ENCODE data around the gene ZC3H10. TPM values are rescaled to one million over a fixed set of nuclear protein-coding genes. Genes with fewer than 3 reads are reported as not detected.

ZC3H10 gene
- total and polyA plus RNA-seq, 2 of the 13 experiments (the other 11 are each of a cell fraction or from before 2014, with no cell fraction given), result 0.70 to 2.3 TPM

DNA sequence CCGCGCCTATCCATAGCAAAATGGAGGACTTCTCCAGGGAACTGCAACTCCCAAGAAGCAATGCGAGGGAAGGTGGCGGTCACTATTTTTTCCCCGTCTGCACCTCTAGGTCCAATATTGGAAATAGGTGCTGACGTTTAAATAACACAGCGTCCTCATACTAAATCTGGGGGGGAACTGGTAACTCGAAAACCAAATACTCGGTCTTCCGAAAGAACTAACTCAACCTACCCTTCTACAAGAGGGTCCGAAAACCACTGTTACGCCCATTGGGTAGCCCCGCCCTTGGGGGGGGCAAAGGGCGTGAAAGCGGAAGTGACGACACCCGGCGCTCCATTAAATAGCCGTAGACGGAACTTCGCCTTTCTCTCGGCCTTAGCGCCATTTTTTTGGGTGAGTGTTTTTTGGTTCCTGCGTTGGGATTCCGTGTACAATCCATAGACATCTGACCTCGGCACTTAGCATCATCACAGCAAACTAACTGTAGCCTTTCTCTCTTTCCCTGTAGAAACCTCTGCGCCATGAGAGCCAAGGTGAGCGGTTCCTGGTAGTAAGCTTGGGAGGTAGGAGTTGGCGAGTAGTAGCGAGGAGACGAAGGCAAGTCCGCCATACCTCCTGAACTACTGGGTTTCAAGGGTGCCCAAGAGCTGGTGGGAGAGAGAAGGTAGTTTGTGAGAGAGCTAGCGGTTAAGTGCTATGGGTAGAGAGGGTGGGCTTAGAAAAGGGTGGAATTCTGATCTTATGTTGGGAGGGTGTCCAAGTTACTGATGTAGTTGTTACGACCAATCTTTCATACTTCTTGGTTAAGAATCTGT is 1.6 kb upstream of the ZC3H10 start, which contains the start of gene RPL41 (continued):
- TF ChIP-seq, protein P1, sequence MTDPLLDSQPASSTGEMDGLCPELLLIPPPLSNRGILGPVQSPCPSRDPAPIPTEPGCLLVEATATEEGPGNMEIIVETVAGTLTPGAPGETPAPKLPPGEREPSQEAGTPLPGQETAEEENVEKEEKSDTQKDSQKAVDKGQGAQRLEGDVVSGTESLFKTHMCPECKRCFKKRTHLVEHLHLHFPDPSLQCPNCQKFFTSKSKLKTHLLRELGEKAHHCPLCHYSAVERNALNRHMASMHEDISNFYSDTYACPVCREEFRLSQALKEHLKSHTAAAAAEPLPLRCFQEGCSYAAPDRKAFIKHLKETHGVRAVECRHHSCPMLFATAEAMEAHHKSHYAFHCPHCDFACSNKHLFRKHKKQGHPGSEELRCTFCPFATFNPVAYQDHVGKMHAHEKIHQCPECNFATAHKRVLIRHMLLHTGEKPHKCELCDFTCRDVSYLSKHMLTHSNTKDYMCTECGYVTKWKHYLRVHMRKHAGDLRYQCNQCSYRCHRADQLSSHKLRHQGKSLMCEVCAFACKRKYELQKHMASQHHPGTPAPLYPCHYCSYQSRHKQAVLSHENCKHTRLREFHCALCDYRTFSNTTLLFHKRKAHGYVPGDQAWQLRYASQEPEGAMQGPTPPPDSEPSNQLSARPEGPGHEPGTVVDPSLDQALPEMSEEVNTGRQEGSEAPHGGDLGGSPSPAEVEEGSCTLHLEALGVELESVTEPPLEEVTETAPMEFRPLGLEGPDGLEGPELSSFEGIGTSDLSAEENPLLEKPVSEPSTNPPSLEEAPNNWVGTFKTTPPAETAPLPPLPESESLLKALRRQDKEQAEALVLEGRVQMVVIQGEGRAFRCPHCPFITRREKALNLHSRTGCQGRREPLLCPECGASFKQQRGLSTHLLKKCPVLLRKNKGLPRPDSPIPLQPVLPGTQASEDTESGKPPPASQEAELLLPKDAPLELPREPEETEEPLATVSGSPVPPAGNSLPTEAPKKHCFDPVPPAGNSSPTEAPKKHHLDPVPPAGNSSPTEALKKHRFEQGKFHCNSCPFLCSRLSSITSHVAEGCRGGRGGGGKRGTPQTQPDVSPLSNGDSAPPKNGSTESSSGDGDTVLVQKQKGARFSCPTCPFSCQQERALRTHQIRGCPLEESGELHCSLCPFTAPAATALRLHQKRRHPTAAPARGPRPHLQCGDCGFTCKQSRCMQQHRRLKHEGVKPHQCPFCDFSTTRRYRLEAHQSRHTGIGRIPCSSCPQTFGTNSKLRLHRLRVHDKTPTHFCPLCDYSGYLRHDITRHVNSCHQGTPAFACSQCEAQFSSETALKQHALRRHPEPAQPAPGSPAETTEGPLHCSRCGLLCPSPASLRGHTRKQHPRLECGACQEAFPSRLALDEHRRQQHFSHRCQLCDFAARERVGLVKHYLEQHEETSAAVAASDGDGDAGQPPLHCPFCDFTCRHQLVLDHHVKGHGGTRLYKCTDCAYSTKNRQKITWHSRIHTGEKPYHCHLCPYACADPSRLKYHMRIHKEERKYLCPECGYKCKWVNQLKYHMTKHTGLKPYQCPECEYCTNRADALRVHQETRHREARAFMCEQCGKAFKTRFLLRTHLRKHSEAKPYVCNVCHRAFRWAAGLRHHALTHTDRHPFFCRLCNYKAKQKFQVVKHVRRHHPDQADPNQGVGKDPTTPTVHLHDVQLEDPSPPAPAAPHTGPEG (CRISPR knock-in tag; IDR thresholded peaks at IDR 0.05), result no peak
- TF ChIP-seq GABPB1 (CRISPR knock-in tag; IDR thresholded peaks at IDR 0.05), result peak; percentile 94
- TF ChIP-seq, protein P2, sequence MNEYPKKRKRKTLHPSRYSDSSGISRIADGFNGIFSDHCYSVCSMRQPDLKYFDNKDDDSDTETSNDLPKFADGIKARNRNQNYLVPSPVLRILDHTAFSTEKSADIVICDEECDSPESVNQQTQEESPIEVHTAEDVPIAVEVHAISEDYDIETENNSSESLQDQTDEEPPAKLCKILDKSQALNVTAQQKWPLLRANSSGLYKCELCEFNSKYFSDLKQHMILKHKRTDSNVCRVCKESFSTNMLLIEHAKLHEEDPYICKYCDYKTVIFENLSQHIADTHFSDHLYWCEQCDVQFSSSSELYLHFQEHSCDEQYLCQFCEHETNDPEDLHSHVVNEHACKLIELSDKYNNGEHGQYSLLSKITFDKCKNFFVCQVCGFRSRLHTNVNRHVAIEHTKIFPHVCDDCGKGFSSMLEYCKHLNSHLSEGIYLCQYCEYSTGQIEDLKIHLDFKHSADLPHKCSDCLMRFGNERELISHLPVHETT (CRISPR knock-in tag; conservative IDR thresholded peaks at IDR 0.05), result 0 out of 2 replicates have a peak, but pooled peaks have one; percentile 59
- peak; percentile 68 for TF ChIP-seq XRCC5 (optimal IDR thresholded peaks at IDR 0.05; ENCODE audit: low read length)
- TF ChIP-seq, protein P3, sequence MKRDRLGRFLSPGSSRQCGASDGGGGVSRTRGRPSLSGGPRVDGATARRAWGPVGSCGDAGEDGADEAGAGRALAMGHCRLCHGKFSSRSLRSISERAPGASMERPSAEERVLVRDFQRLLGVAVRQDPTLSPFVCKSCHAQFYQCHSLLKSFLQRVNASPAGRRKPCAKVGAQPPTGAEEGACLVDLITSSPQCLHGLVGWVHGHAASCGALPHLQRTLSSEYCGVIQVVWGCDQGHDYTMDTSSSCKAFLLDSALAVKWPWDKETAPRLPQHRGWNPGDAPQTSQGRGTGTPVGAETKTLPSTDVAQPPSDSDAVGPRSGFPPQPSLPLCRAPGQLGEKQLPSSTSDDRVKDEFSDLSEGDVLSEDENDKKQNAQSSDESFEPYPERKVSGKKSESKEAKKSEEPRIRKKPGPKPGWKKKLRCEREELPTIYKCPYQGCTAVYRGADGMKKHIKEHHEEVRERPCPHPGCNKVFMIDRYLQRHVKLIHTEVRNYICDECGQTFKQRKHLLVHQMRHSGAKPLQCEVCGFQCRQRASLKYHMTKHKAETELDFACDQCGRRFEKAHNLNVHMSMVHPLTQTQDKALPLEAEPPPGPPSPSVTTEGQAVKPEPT (CRISPR knock-in tag; IDR thresholded peaks at IDR 0.05; ENCODE audit: low read depth), result peak; percentile 62; the same call in 1 of the 2 replicates
- no peak for TF ChIP-seq ZNF879 (CRISPR knock-in tag; IDR thresholded peaks at IDR 0.05)
- TF ChIP-seq ZBTB20 (CRISPR knock-in tag; IDR thresholded peaks at IDR 0.05; ENCODE audit: borderline replicate concordance, low read depth), result no peak
- peak; percentile 86; the same call in 1 of the 2 replicates for TF ChIP-seq KDM5A (IDR thresholded peaks at IDR 0.05; ENCODE audit: borderline replicate concordance, low read length)
- peak; percentile 49; the same call in 1 of the 2 replicates for TF ChIP-seq CEBPG (CRISPR knock-in tag; IDR thresholded peaks at IDR 0.05)
- TF ChIP-seq, protein P4, sequence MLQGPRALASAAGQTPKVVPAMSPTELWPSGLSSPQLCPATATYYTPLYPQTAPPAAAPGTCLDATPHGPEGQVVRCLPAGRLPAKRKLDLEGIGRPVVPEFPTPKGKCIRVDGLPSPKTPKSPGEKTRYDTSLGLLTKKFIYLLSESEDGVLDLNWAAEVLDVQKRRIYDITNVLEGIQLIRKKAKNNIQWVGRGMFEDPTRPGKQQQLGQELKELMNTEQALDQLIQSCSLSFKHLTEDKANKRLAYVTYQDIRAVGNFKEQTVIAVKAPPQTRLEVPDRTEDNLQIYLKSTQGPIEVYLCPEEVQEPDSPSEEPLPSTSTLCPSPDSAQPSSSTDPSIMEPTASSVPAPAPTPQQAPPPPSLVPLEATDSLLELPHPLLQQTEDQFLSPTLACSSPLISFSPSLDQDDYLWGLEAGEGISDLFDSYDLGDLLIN (CRISPR knock-in tag; IDR thresholded peaks at IDR 0.05; ENCODE audit: borderline replicate concordance), result 0 out of 2 replicates have a peak, but pooled peaks have one; percentile 29
- TF ChIP-seq ISL2 (CRISPR knock-in tag; IDR thresholded peaks at IDR 0.05), result peak; percentile 59
- peak; percentile 80; the same call in 1 of the 2 replicates for TF ChIP-seq ZNF605 (CRISPR knock-in tag; IDR thresholded peaks at IDR 0.05)
- 0 out of 2 replicates have a peak, but pooled peaks have one; percentile 67 for TF ChIP-seq NAIF1 (CRISPR knock-in tag; IDR thresholded peaks at IDR 0.05; ENCODE audit: borderline replicate concordance)
- TF ChIP-seq, protein P5, sequence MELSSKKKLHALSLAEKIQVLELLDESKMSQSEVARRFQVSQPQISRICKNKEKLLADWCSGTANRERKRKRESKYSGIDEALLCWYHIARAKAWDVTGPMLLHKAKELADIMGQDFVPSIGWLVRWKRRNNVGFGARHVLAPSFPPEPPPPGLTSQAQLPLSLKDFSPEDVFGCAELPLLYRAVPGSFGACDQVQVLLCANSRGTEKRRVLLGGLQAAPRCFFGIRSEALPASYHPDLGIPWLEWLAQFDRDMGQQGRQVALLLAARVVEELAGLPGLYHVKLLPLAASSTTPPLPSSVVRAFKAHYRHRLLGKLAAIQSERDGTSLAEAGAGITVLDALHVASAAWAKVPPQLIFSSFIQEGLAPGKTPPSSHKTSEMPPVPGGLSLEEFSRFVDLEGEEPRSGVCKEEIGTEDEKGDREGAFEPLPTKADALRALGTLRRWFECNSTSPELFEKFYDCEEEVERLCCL (CRISPR knock-in tag; IDR thresholded peaks at IDR 0.05; ENCODE audit: borderline replicate concordance), result no peak
- peak; percentile 75 for TF ChIP-seq ELF1 (CRISPR knock-in tag; IDR thresholded peaks at IDR 0.05)
- no peak for TF ChIP-seq IRX3 (CRISPR knock-in tag; IDR thresholded peaks at IDR 0.05; ENCODE audit: borderline replicate concordance, low read depth)

Data from HepG2 (cell line).